ENCODE data around the gene TBC1D9. TPM values are rescaled to one million over a fixed set of nuclear protein-coding genes. Genes with fewer than 3 reads are reported as not detected.
A peak's percentile ranks its signal among the peaks of the same experiment; 100 is the strongest.

The TBC1D9 gene
- total and polyA plus RNA-seq, 2 donors (not counting 1 experiment from before 2014, with no cell fraction given), result 48.9 to 235 TPM

GRCh38 chr4:140662082-140662869 is 93.9 kb downstream of the TBC1D9 start:
- DNase-seq (no peak), ATAC-seq (ENCODE audit: low read depth) (no peak)
- H3K4me1 ChIP-seq (ENCODE audit: control insufficient read depth in 2 of 2, insufficient read depth in 2 of 2, low read length in 2 of 2), result peaks cover 2 to 3% of the 10 kb centered on the region in 2 donors
- peaks cover 4% of the 10 kb centered on the region for H4K20me1 ChIP-seq (ENCODE audit: control insufficient read depth, insufficient read depth, low read length, poor library complexity, severe bottlenecking)
- Mint-ChIP-seq H3K4me3 (no peak overlapping the region), H3K4me1 (peaks cover 7% of the 10 kb centered on the region), H3K9me3 (ENCODE audit: insufficient read depth) (no peaks in the 10 kb centered on the region), H3K27me3 (no peaks in the 10 kb centered on the region), H3K27ac (peak overlapping the region; percentile 43)
- no peaks in the 10 kb centered on the region for H3K27me3 ChIP-seq (replicated peaks in 1 of 4; ENCODE audit: control extremely low read depth in 1 of 4, control insufficient read depth in 3 of 4, insufficient read depth in 4 of 4, low read length in 3 of 4)
- no peaks in the 10 kb centered on the region for H3K9me3 ChIP-seq (ENCODE audit: control extremely low read depth in 1 of 3, control insufficient read depth in 2 of 3, insufficient read depth in 1 of 3, low read length in 2 of 3)
- H3K4me3 ChIP-seq (ENCODE audit: control extremely low read depth in 1 of 5, extremely low read depth in 1 of 5, insufficient read depth in 1 of 5, low read depth in 2 of 5, low read length in 4 of 5), result no peak overlapping the region
- CTCF ChIA-PET, result no interaction called here
- no peak overlapping the region for H2AFZ ChIP-seq (ENCODE audit: insufficient read depth, low read depth, low read length, poor library complexity, severe bottlenecking)
- no peaks in the 10 kb centered on the region for H3K79me2 ChIP-seq (ENCODE audit: control insufficient read depth, insufficient read depth, low read length)
- POLR2A ChIA-PET, result interaction anchor here (0.6 kb wide), 1 partner anchor 1116 kb away, joined by 4 read pairs; no protein-coding TSS in a partner anchor
- H3K4me2 ChIP-seq (replicated peaks; ENCODE audit: low read depth, low read length, poor library complexity, severe bottlenecking), result no peak overlapping the region
- H3K9ac ChIP-seq (ENCODE audit: low read length), result no peak overlapping the region
- TF ChIP-seq CTCF (IDR thresholded peaks at IDR 0.05), result no peak
- no peak for TF ChIP-seq EZH2 (IDR thresholded peaks at IDR 0.05; ENCODE audit: borderline replicate concordance, insufficient read depth, low read depth, low read length, poor library complexity, severe bottlenecking)
- H3K36me3 ChIP-seq (replicated peaks in 1 of 2; ENCODE audit: control extremely low read depth in 1 of 2, control insufficient read depth in 1 of 2, extremely low read depth in 1 of 2, insufficient read depth in 2 of 2, low read length in 1 of 2), result peaks cover 7 to 76% of the 10 kb centered on the region in 2 experiments
- no peak overlapping the region for H3K27ac ChIP-seq (ENCODE audit: low read length in 2 of 2)
- 100% methylated on average over 1 of the region's 3 CpGs for WGBS (ENCODE audit: insufficient coverage)
- intact Hi-C loops (cut with micrococcal nuclease), result no loop called here

DNA sequence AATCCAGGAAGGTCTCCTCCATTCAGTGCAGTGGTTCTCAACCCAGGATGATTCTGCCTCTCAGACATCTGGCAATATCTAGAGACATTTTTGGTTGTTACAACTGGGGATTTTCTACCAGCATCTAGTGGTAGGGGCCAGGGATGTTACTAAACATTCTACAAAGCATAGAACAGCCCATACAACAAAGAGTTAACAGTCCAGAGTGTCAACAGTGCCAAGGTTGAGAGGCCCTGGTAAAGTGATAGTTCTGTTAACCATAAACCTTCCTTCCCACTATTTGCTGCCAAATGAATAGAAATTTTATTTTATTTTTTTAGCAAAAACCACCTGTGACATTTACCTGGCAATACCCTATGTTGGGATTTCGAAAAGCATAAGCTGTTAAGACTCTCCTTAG is 94.6 kb downstream of the TBC1D9 start:
- Histone ChIP-seq H3K4me2 (replicated peaks; ENCODE audit: low read depth, low read length, poor library complexity, severe bottlenecking) (no peak overlapping the region), H3K36me3 (replicated peaks in 1 of 2; ENCODE audit: control extremely low read depth in 1 of 2, control insufficient read depth in 1 of 2, extremely low read depth in 1 of 2, insufficient read depth in 2 of 2, low read length in 1 of 2) (peaks cover 4 to 77% of the 10 kb centered on the region in 2 experiments), H4K20me1 (ENCODE audit: control insufficient read depth, insufficient read depth, low read length, poor library complexity, severe bottlenecking) (peaks cover 4% of the 10 kb centered on the region), H3K9ac (ENCODE audit: low read length) (no peak overlapping the region), H3K9me3 (ENCODE audit: control extremely low read depth in 1 of 3, control insufficient read depth in 2 of 3, insufficient read depth in 1 of 3, low read length in 2 of 3) (no peaks in the 10 kb centered on the region), H3K27me3 (replicated peaks in 1 of 4; ENCODE audit: control extremely low read depth in 1 of 4, control insufficient read depth in 3 of 4, insufficient read depth in 4 of 4, low read length in 3 of 4) (no peaks in the 10 kb centered on the region), H3K4me3 (ENCODE audit: control extremely low read depth in 1 of 5, extremely low read depth in 1 of 5, insufficient read depth in 1 of 5, low read depth in 2 of 5, low read length in 4 of 5) (no peak overlapping the region), H3K27ac (ENCODE audit: low read length in 2 of 2) (no peak overlapping the region), H2AFZ (ENCODE audit: insufficient read depth, low read depth, low read length, poor library complexity, severe bottlenecking) (no peak overlapping the region), H3K4me1 (ENCODE audit: control insufficient read depth in 2 of 2, insufficient read depth in 2 of 2, low read length in 2 of 2) (no peaks in the 10 kb centered on the region), H3K79me2 (ENCODE audit: control insufficient read depth, insufficient read depth, low read length) (no peaks in the 10 kb centered on the region)
- TF ChIP-seq EZH2 (IDR thresholded peaks at IDR 0.05; ENCODE audit: borderline replicate concordance, insufficient read depth, low read depth, low read length, poor library complexity, severe bottlenecking) (no peak), CTCF (IDR thresholded peaks at IDR 0.05) (no peak)
- POLR2A ChIA-PET, result interaction anchor here (0.6 kb wide), 1 partner anchor 1115 kb away, joined by 4 read pairs; no protein-coding TSS in a partner anchor
- no peaks in the 10 kb centered on the region for H3K27me3 Mint-ChIP-seq
- CTCF ChIA-PET, result no interaction called here
- no peak for DNase-seq
- whole genome bisulfite sequencing (ENCODE audit: insufficient coverage), result no CpG with 5 or more reads among the region's 1 CpG
- H3K4me3 Mint-ChIP-seq, result no peak overlapping the region
- peaks cover 3% of the 10 kb centered on the region for H3K4me1 Mint-ChIP-seq
- ATAC-seq (ENCODE audit: low read depth), result no peak
- H3K9me3 Mint-ChIP-seq (ENCODE audit: insufficient read depth), result no peaks in the 10 kb centered on the region
- intact Hi-C loops (cut with micrococcal nuclease), result no loop called here
- H3K27ac Mint-ChIP-seq, result no peak overlapping the region

Measured in B cell (primary cell).